Superior temporal gyrus (tissue), 1 donor: Measurements from ENCODE around the gene FBXO10.
"Not testable (repeated sequence)": the region's sequence is repeated elsewhere in the genome, so short reads cannot be mapped to it uniquely, and the experiment has no call there.

Experiments
- DNase-seq: peaks from one replicate; pipeline ENCODE4 v3.0.0-alpha.2; 2016; ENCODE audit errors: extremely low spot score

FBXO10 gene

GRCh38 chr9:37575921-37576721 lies at the start of gene FBXO10:
FBXO10 (minus strand) TSS chr9:37576380; CDS start chr9:37541768, 34,612 bp downstream.
- peak; percentile 70 for DNase-seq

GRCh38 chr9:37625758-37626147 lies 49.6 kb upstream of the FBXO10 start:
- DNase-seq: no peak

- DNase-seq: no peak
Measured at GRCh38 chr9:37625036-37625757, 49.0 kb upstream of the FBXO10 start.

GRCh38 chr9:37624073-37624472 lies 47.9 kb upstream of the FBXO10 start:
- DNase-seq: no peak

GRCh38 chr9:37623267-37623666 lies 47.1 kb upstream of the FBXO10 start:
- no peak for DNase-seq

GRCh38 chr9:37622462-37622861 lies 46.3 kb upstream of the FBXO10 start:
- no peak for DNase-seq

GRCh38 chr9:37621273-37622121 lies 45.3 kb upstream of the FBXO10 start:
- no peak for DNase-seq

GRCh38 chr9:37620396-37620795 lies 44.2 kb upstream of the FBXO10 start:
- no peak for DNase-seq

- DNase-seq: no peak
Measured at GRCh38 chr9:37619806-37620205, 43.6 kb upstream of the FBXO10 start.

GRCh38 chr9:37618817-37619216 lies 42.6 kb upstream of the FBXO10 start:
- no peak for DNase-seq

GRCh38 chr9:37617832-37618231 lies 41.7 kb upstream of the FBXO10 start:
- DNase-seq: no peak

- no peak for DNase-seq
Measured at GRCh38 chr9:37617161-37617560, 41.0 kb upstream of the FBXO10 start.

- DNase-seq: no peak
Measured at GRCh38 chr9:37611961-37612360, 35.8 kb upstream of the FBXO10 start.

- no peak for DNase-seq
Measured at GRCh38 chr9:37611014-37611413, 34.8 kb upstream of the FBXO10 start.

- no peak for DNase-seq
Measured at GRCh38 chr9:37609735-37610397, 33.7 kb upstream of the FBXO10 start.

- DNase-seq: no peak
Measured at GRCh38 chr9:37608250-37608649, 32.1 kb upstream of the FBXO10 start.

GRCh38 chr9:37604296-37604695 lies 28.1 kb upstream of the FBXO10 start:
- DNase-seq: no peak

GRCh38 chr9:37602817-37603216 lies 26.6 kb upstream of the FBXO10 start:
- DNase-seq: no peak

- not testable (repeated sequence) for DNase-seq
Measured at GRCh38 chr9:37602061-37602460, 25.9 kb upstream of the FBXO10 start.

- DNase-seq: no peak
Measured at GRCh38 chr9:37596504-37596903, 20.3 kb upstream of the FBXO10 start.

- no peak for DNase-seq
Measured at GRCh38 chr9:37593883-37594448, 17.8 kb upstream of the FBXO10 start.
